Ishikawa (cell line): ENCODE results near the gene KBTBD12.

ENCODE experiments used
- RAD21 ChIP-seq: IDR thresholded peaks from 2 replicates; pipeline ENCODE4 v1.6.1; 2012; ENCODE audit warnings: low read depth
- YY1 ChIP-seq: IDR thresholded peaks from 2 replicates; pipeline ENCODE4 v1.6.1; 2012; ENCODE audit warnings: low read depth

DNA sequence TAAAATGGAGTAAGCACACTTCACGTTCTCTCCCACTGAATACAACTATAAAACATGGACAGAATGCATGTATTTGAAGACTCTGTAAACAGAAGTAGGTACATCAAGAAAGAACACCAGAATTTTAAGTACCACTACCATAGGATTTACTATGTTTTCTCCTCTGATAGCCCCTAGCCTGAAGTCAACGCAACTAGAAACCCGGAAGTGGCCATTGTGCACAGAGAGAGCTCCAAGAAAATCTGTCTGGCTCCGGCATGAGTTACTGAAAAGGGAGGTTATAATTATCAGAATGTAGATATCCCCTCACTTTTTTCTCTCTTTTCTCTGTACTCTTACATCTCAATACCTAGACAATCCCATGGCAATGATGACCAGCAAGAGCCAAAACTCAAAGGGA, 23.8 kb downstream of the KBTBD12 start:
- TF ChIP-seq RAD21 (no peak), YY1 (no peak)
